Activated CD4-positive, CD25-positive, alpha-beta regulatory T cell treated with anti-CD3 and anti-CD28 coated beads, Interleukin-2, amount 50 U/mL, for 72 hours (primary cell): ENCODE measurements around the gene CALB2.

Experiments used
- DNase-seq: peaks from one replicate; pipeline ENCODE4 v3.0.0; 2021

Gene CALB2

DNA sequence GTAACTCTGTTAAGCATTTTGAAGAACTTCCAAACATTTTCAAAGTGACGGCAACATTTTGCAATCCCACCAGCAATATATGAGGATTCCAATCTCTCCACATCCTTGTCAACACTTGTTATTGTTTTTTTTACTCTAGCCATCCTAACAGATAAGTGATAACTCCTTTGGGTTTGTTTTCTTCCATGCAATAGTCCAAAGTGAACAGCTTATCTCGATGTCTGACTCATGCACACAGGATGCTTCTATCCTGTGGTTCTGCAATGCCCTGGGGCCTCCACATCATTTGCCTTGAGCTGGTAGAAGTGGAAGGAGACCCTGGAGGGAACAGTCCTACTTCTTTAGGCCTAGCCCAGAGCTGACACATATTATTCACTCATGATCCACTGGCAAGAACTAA, 70.4 kb downstream of the CALB2 start:
- no peak for DNase-seq

DNA sequence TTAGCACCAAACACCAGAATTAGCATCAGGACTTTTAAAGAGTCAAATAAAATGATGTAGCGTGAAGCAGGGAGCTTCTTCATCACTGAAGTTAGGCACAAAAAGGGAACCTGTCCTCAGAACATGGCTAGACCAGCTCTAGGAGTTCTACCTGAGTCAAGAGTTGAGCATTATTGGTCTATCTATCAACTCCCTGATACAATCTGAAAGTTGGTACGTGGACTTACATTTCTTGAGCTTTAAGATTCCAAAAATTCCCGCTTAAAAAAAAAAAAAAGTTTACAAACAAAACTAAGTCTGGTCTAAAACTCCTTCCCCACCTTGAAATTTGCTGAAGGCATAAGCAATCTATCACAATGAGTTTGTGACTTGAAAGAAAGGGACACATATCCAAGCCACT, 71.1 kb downstream of the CALB2 start:
- no peak for DNase-seq

DNA sequence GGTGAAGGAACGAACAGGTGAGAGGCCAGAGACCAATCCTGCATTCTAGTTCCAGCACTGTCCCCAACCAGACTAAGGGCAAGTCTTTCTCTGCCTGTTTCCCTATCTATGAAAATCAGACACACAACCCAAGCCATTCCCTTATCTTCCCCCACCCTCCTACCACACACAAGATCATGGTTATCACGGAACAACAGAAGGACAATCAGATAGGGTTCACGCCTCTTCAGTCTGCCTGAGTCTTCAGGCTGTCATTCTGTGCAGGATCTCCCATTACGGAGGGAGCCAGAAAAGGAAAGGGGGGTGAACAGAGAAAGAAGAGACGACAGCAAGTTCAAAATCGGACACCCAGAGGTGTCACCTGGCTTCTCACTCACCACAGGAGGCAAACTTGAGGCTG, 72.2 kb downstream of the CALB2 start:
- no peak for DNase-seq

DNA sequence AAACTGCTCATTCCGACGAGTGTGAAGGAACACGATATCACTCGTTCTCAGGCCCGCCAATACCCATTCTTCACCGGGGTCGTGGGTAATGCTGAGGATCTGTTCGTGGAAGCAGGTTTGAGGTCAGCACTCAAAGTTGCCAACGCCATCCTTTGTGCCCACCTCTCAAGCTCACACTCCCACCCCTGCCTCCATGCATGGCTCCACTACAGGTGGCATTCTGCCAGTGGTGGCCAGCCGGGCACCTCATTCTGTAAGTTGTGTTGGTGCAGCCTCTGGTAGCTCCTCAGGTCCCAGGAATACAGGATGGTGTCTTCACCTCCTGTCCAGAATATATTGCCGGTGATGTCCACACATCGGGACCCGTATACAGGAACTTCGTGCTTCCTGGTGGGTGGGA, 72.7 kb downstream of the CALB2 start:
- DNase-seq, result no peak

DNA sequence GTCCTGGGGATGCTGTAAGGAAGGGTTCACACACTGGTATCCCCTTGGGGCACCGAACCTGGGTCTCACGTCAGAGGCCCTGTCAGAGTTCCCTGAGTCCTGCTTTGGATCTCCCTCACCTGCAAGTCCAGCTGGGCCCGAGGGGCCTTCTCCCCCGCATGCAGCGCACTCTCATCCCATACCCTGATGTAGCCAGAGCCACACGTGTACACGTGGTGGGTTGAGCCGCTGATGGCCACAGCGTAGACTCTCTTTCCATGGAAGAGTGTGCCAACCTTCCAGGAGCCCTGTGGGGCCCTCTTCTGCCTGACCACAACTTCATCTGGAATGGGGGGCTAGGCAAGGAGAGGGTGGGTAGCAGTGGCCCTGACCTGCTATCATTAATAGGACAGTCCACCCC, 73.5 kb downstream of the CALB2 start:
- DNase-seq, result no peak

DNA sequence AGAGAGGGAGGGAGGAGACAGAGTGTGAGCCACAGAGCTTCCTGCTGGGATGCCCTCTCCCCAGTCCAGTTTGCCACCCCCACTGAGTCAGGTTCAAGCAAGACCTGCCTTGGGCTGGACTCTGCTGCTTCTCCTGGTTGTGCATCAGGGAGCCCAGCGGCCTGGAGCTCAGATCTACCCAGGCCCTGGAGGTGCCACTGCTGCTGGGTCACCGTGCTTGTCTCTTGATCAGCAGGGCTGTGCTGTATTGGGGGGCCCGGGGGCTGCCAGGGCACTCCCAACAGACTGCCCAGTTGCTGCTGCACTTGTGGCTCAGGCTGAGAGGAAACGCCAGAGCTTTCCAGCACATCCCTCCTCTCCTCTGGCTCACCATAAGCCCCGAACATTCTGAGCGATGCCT, 74.4 kb downstream of the CALB2 start:
- no peak for DNase-seq

DNA sequence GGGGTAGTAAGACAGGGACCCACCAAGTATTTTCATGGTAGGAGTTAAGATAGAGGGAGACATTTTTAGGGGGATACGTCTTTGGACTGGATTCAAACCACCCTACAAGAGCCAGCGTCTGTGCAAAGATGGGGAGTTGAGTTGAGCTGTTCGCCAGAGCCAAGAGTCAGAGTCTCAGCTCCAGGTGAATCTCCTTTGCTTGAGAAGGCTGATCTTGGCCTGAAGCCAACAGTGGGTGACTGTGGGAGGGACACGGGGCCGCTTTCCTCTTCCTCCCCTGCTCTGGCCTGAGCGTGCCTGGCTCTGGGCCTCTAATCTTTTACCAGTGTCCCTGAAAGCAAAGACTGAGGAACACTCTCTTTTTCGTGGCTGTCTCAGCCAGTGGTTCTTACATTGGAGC, 78.0 kb downstream of the CALB2 start:
- no peak for DNase-seq

DNA sequence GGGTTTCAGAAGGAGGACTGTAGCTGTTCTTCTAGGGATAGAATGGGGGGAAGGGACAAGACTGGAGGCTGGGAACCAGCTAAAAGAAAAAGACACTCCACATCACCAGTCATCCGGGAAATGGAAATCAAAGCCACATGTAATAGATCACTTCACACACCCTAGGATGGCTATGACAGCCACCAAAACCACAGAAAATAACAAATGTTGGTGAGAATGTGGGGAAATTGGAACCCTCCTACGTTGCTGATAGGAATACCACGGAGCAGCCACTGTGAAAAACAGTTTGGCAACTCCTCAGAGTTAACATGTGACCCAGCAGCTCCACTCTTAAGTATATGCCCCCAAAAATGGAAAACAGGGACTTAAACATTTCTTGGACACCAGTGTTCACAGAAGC, 81.0 kb downstream of the CALB2 start:
- no peak for DNase-seq
